ENCODE measurements around the gene TECRL. TPM values are rescaled to one million over a fixed set of nuclear protein-coding genes. Genes with fewer than 3 reads are reported as not detected.

Gene TECRL
- total and polyA plus RNA-seq, 10 of the 15 experiments (the other 5 are each of a cell fraction or from before 2014, with no cell fraction given) = 0.10 TPM; not detected in 9

DNA sequence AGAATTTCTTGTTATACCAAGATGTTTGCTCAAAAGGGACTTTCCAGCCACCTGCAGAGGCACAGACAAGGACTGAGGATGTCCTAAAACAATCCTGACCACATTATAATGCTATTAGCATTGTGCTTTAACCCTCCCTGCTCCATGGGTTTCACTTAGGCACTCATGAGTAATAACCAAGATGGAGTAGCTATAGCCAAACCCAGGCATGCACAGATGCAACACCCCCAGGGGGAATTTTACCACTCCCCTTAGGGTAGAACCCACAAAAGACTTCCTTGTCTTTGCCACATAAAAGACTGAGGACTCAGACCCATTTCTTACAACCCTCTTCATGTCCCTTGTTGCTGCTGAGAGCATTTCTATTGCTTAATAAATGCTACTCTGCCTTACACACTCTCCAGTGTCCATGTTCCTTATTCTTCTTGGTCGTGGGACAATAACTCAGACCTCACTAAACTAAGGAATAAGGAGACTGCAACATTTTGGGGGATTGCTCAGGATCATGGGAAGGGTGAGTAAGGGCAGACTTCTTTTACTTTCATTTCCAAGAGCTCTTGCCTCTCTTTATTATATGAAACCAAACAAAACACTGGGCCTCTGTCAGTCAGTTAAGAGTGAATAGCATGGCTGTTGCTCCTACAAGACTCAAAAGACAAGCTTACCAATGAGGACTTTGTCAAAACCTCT is 103.5 kb downstream of the TECRL start (continued):
- TF ChIP-seq, protein P1, sequence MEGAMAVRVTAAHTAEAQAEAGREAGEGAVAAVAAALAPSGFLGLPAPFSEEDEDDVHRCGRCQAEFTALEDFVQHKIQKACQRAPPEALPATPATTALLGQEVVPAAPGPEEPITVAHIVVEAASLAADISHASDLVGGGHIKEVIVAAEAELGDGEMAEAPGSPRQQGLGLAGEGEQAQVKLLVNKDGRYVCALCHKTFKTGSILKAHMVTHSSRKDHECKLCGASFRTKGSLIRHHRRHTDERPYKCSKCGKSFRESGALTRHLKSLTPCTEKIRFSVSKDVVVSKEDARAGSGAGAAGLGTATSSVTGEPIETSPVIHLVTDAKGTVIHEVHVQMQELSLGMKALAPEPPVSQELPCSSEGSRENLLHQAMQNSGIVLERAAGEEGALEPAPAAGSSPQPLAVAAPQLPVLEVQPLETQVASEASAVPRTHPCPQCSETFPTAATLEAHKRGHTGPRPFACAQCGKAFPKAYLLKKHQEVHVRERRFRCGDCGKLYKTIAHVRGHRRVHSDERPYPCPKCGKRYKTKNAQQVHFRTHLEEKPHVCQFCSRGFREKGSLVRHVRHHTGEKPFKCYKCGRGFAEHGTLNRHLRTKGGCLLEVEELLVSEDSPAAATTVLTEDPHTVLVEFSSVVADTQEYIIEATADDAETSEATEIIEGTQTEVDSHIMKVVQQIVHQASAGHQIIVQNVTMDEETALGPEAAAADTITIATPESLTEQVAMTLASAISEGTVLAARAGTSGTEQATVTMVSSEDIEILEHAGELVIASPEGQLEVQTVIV (IDR thresholded peaks at IDR 0.05; ENCODE audit: borderline replicate concordance, partially characterized antibody) = no peak
- TF ChIP-seq SP1 (IDR thresholded peaks at IDR 0.05; ENCODE audit: low read depth, low read length) (no peak), CHD1 (IDR thresholded peaks at IDR 0.05; ENCODE audit: low read depth, low read length) (no peak), DPF2 (IDR thresholded peaks at IDR 0.05) (no peak), TARDBP (IDR thresholded peaks at IDR 0.05; ENCODE audit: borderline replicate concordance) (no peak), CHD4 (IDR thresholded peaks at IDR 0.05) (no peak), ZNF622 (IDR thresholded peaks at IDR 0.05) (no peak), MTA3 (IDR thresholded peaks at IDR 0.05; ENCODE audit: borderline replicate concordance, low read length) (no peak), MXI1 (IDR thresholded peaks at IDR 0.05; ENCODE audit: low read depth, low read length) (no peak), CREB1 (IDR thresholded peaks at IDR 0.05; ENCODE audit: low read depth) (no peak), BACH1 (IDR thresholded peaks at IDR 0.05; ENCODE audit: borderline replicate concordance) (no peak), EGR1 (IDR thresholded peaks at IDR 0.05; ENCODE audit: borderline replicate concordance in 1 of 2, low read depth in 2 of 2, low read length in 2 of 2) (no peak), PAX5 (IDR thresholded peaks at IDR 0.05; ENCODE audit: borderline replicate concordance, low read depth, low read length) (no peak), HCFC1 (IDR thresholded peaks at IDR 0.05; ENCODE audit: low read length) (no peak), CREM (IDR thresholded peaks at IDR 0.05; ENCODE audit: low read depth) (peak; percentile 9; the same call in 1 of the 2 replicates)
- TF ChIP-seq, protein P2, sequence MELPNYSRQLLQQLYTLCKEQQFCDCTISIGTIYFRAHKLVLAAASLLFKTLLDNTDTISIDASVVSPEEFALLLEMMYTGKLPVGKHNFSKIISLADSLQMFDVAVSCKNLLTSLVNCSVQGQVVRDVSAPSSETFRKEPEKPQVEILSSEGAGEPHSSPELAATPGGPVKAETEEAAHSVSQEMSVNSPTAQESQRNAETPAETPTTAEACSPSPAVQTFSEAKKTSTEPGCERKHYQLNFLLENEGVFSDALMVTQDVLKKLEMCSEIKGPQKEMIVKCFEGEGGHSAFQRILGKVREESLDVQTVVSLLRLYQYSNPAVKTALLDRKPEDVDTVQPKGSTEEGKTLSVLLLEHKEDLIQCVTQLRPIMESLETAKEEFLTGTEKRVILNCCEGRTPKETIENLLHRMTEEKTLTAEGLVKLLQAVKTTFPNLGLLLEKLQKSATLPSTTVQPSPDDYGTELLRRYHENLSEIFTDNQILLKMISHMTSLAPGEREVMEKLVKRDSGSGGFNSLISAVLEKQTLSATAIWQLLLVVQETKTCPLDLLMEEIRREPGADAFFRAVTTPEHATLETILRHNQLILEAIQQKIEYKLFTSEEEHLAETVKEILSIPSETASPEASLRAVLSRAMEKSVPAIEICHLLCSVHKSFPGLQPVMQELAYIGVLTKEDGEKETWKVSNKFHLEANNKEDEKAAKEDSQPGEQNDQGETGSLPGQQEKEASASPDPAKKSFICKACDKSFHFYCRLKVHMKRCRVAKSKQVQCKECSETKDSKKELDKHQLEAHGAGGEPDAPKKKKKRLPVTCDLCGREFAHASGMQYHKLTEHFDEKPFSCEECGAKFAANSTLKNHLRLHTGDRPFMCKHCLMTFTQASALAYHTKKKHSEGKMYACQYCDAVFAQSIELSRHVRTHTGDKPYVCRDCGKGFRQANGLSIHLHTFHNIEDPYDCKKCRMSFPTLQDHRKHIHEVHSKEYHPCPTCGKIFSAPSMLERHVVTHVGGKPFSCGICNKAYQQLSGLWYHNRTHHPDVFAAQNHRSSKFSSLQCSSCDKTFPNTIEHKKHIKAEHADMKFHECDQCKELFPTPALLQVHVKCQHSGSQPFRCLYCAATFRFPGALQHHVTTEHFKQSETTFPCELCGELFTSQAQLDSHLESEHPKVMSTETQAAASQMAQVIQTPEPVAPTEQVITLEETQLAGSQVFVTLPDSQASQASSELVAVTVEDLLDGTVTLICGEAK (IDR thresholded peaks at IDR 0.05; ENCODE audit: borderline replicate concordance) = no peak
- TF ChIP-seq, protein P3, sequence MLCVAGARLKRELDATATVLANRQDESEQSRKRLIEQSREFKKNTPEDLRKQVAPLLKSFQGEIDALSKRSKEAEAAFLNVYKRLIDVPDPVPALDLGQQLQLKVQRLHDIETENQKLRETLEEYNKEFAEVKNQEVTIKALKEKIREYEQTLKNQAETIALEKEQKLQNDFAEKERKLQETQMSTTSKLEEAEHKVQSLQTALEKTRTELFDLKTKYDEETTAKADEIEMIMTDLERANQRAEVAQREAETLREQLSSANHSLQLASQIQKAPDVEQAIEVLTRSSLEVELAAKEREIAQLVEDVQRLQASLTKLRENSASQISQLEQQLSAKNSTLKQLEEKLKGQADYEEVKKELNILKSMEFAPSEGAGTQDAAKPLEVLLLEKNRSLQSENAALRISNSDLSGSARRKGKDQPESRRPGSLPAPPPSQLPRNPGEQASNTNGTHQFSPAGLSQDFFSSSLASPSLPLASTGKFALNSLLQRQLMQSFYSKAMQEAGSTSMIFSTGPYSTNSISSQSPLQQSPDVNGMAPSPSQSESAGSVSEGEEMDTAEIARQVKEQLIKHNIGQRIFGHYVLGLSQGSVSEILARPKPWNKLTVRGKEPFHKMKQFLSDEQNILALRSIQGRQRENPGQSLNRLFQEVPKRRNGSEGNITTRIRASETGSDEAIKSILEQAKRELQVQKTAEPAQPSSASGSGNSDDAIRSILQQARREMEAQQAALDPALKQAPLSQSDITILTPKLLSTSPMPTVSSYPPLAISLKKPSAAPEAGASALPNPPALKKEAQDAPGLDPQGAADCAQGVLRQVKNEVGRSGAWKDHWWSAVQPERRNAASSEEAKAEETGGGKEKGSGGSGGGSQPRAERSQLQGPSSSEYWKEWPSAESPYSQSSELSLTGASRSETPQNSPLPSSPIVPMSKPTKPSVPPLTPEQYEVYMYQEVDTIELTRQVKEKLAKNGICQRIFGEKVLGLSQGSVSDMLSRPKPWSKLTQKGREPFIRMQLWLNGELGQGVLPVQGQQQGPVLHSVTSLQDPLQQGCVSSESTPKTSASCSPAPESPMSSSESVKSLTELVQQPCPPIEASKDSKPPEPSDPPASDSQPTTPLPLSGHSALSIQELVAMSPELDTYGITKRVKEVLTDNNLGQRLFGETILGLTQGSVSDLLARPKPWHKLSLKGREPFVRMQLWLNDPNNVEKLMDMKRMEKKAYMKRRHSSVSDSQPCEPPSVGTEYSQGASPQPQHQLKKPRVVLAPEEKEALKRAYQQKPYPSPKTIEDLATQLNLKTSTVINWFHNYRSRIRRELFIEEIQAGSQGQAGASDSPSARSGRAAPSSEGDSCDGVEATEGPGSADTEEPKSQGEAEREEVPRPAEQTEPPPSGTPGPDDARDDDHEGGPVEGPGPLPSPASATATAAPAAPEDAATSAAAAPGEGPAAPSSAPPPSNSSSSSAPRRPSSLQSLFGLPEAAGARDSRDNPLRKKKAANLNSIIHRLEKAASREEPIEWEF (IDR thresholded peaks at IDR 0.05; ENCODE audit: insufficient replicate concordance, low read depth, low read length) = no peak
- TF ChIP-seq, protein P4, sequence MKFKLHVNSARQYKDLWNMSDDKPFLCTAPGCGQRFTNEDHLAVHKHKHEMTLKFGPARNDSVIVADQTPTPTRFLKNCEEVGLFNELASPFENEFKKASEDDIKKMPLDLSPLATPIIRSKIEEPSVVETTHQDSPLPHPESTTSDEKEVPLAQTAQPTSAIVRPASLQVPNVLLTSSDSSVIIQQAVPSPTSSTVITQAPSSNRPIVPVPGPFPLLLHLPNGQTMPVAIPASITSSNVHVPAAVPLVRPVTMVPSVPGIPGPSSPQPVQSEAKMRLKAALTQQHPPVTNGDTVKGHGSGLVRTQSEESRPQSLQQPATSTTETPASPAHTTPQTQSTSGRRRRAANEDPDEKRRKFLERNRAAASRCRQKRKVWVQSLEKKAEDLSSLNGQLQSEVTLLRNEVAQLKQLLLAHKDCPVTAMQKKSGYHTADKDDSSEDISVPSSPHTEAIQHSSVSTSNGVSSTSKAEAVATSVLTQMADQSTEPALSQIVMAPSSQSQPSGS (IDR thresholded peaks at IDR 0.05; ENCODE audit: low read length) = 0 out of 2 replicates have a peak, but pooled peaks have one; percentile 28
